Measurements from ENCODE around the gene SPAG16.

DNA sequence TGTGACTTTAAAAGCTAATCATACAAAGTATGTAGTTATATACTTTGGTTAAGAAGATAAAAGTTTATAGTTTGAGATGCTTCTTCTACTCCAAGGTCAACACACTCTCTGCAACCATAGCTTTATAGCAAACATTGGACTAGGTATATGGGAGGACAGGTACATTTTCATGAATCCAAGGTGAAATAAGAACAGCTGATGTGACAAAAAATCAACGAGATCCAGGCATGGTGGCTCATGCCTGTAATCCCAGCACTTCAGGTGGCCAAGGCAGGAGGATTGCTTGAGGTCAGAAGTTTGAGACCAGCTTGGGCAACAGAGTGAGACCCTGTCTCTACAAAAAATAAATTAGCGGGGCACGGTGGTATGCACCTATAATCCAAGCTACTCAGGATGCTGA, 963.3 kb downstream of the SPAG16 start:
- TF ChIP-seq, protein P1, sequence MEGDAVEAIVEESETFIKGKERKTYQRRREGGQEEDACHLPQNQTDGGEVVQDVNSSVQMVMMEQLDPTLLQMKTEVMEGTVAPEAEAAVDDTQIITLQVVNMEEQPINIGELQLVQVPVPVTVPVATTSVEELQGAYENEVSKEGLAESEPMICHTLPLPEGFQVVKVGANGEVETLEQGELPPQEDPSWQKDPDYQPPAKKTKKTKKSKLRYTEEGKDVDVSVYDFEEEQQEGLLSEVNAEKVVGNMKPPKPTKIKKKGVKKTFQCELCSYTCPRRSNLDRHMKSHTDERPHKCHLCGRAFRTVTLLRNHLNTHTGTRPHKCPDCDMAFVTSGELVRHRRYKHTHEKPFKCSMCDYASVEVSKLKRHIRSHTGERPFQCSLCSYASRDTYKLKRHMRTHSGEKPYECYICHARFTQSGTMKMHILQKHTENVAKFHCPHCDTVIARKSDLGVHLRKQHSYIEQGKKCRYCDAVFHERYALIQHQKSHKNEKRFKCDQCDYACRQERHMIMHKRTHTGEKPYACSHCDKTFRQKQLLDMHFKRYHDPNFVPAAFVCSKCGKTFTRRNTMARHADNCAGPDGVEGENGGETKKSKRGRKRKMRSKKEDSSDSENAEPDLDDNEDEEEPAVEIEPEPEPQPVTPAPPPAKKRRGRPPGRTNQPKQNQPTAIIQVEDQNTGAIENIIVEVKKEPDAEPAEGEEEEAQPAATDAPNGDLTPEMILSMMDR (tag by site-specific recombination; IDR thresholded peaks at IDR 0.05): no peak
- TF ChIP-seq, protein P2, sequence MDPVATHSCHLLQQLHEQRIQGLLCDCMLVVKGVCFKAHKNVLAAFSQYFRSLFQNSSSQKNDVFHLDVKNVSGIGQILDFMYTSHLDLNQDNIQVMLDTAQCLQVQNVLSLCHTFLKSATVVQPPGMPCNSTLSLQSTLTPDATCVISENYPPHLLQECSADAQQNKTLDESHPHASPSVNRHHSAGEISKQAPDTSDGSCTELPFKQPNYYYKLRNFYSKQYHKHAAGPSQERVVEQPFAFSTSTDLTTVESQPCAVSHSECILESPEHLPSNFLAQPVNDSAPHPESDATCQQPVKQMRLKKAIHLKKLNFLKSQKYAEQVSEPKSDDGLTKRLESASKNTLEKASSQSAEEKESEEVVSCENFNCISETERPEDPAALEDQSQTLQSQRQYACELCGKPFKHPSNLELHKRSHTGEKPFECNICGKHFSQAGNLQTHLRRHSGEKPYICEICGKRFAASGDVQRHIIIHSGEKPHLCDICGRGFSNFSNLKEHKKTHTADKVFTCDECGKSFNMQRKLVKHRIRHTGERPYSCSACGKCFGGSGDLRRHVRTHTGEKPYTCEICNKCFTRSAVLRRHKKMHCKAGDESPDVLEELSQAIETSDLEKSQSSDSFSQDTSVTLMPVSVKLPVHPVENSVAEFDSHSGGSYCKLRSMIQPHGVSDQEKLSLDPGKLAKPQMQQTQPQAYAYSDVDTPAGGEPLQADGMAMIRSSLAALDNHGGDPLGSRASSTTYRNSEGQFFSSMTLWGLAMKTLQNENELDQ (tag by site-specific recombination; IDR thresholded peaks at IDR 0.05; ENCODE audit: low read depth): no peak
- TF ChIP-seq BCL11B (tag by site-specific recombination; IDR thresholded peaks at IDR 0.05; ENCODE audit: low read depth) (no peak), HOXC10 (CRISPR knock-in tag; IDR thresholded peaks at IDR 0.05) (no peak), KLF9 (tag by site-specific recombination; IDR thresholded peaks at IDR 0.05; ENCODE audit: low read depth) (no peak)
